OCI-LY1 (cell line): Measurements from ENCODE around the gene OR6C1.
"Not testable (repeated sequence)": the region's sequence is repeated elsewhere in the genome, so short reads cannot be mapped to it uniquely, and the experiment has no call there.

Experiments used
- H2AFZ ChIP-seq: fragments of 200-600 bp; sonication (generic), shearing (Covaris generic); 2 replicates; pipeline ENCODE4 v1.6.0; 2014; ENCODE audit warnings: antibody characterized with exemption, mild to moderate bottlenecking, low read length
- H3F3A ChIP-seq: fragments of 200-600 bp; sonication (generic), shearing (Covaris generic); 2 replicates; pipeline ENCODE4 v1.6.0; 2014; ENCODE audit warnings: mild to moderate bottlenecking, antibody characterized with exemption, low read length, moderate library complexity; ENCODE audit not compliant: insufficient read depth
- H3K27ac ChIP-seq: fragments of 200-600 bp; sonication (generic); 2 replicates; pipeline ENCODE4 v1.5.1; 2014; ENCODE audit warnings: low read length, mixed run types, mild to moderate bottlenecking, low read depth; ENCODE audit not compliant: poor library complexity, severe bottlenecking
- H3K27me3 ChIP-seq: fragments of 200-600 bp; sonication (generic); 2 replicates; pipeline ENCODE4 v1.6.0; 2014; ENCODE audit warnings: antibody characterized with exemption, mild to moderate bottlenecking, low read length, moderate library complexity; ENCODE audit not compliant: insufficient read depth
- H3K36me3 ChIP-seq: fragments of 200-600 bp; sonication (generic); 2 replicates; pipeline ENCODE4 v1.6.1; 2014; ENCODE audit warnings: mild to moderate bottlenecking, antibody characterized with exemption, low read length, moderate library complexity, mixed read lengths; ENCODE audit not compliant: insufficient read depth
- H3K4me1 ChIP-seq: fragments of 200-600 bp; sonication (generic); 2 replicates; pipeline ENCODE4 v1.5.1; 2014; ENCODE audit warnings: mild to moderate bottlenecking, low read length, moderate library complexity; ENCODE audit not compliant: insufficient read depth, severe bottlenecking
- H3K4me2 ChIP-seq: fragments of 200-600 bp; sonication (generic), shearing (Covaris generic); 2 replicates; pipeline ENCODE4 v1.6.1; 2014; ENCODE audit warnings: low read length
- H3K4me3 ChIP-seq: fragments of 200-600 bp; sonication (generic); 2 replicates; pipeline ENCODE4 v1.5.1; 2014; ENCODE audit warnings: low read length, low read depth, mild to moderate bottlenecking, mixed read lengths; ENCODE audit not compliant: poor library complexity, severe bottlenecking
- H3K79me2 ChIP-seq: fragments of 200-600 bp; shearing (Covaris generic); 2 replicates; pipeline ENCODE4 v1.6.1; 2016; ENCODE audit warnings: mixed run types, low read length, mixed read lengths; ENCODE audit not compliant: insufficient read depth
- H3K9ac ChIP-seq: fragments of 200-600 bp; sonication (generic), shearing (Covaris generic); 2 replicates; pipeline ENCODE4 v1.6.1; 2014; ENCODE audit warnings: mild to moderate bottlenecking, low read length, mixed read lengths
- H3K9me2 ChIP-seq: fragments of 200-600 bp; sonication (generic), shearing (Covaris generic); 2 replicates; pipeline ENCODE4 v1.6.1; 2014; ENCODE audit warnings: low read depth, mild to moderate bottlenecking, low read length, mixed read lengths
- H3K9me3 ChIP-seq: fragments of 200-600 bp; shearing (Covaris generic); 2 replicates; pipeline ENCODE4 v1.6.1; 2014; ENCODE audit warnings: low read length, mixed read lengths
- H4K20me1 ChIP-seq: fragments of 200-600 bp; sonication (generic), shearing (Covaris generic); 2 replicates; pipeline ENCODE4 v1.6.0; 2016; ENCODE audit warnings: mild to moderate bottlenecking, low read length; ENCODE audit not compliant: insufficient read depth
- EZH2 ChIP-seq: fragments of 200-600 bp; sonication (generic), shearing (Covaris generic); IDR thresholded peaks from 2 replicates; pipeline ENCODE4 v1.8.0; 2017; ENCODE audit warnings: borderline replicate concordance, mixed run types, mild to moderate bottlenecking, antibody characterized with exemption, low read length, moderate library complexity, mixed read lengths
- TF ChIP-seq, protein P1 (sequence below): fragments of 200-600 bp; sonication (generic), shearing (Covaris generic); IDR thresholded peaks from 2 replicates; pipeline ENCODE4 v1.5.1; 2017; ENCODE audit warnings: mild to moderate bottlenecking, antibody characterized with exemption, low read length, moderate library complexity, mixed read lengths

OR6C1 gene

DNA sequence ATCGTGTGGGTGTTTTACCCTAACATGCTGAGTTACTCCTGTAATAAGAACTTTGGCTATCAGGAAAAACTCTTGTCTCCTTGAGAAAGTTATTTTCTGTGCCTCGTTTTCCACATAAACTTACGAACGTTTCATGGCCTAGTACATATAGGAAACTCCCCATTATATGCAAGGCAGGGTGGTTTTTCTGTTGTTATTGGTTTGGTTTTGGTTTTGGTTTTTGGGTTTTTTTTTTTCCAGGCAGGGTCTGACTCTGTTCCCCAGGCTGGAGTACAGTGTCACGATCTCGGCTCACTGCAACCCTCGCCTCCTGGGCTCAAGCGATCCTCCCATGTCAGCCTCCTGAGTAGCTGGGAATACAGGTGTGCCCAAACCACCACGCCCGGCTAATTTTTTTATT is 21.9 kb downstream of the OR6C1 start:
- TF ChIP-seq, protein P1, sequence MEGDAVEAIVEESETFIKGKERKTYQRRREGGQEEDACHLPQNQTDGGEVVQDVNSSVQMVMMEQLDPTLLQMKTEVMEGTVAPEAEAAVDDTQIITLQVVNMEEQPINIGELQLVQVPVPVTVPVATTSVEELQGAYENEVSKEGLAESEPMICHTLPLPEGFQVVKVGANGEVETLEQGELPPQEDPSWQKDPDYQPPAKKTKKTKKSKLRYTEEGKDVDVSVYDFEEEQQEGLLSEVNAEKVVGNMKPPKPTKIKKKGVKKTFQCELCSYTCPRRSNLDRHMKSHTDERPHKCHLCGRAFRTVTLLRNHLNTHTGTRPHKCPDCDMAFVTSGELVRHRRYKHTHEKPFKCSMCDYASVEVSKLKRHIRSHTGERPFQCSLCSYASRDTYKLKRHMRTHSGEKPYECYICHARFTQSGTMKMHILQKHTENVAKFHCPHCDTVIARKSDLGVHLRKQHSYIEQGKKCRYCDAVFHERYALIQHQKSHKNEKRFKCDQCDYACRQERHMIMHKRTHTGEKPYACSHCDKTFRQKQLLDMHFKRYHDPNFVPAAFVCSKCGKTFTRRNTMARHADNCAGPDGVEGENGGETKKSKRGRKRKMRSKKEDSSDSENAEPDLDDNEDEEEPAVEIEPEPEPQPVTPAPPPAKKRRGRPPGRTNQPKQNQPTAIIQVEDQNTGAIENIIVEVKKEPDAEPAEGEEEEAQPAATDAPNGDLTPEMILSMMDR: no peak
- TF ChIP-seq EZH2: no peak
- Histone ChIP-seq H3K9me3 (no peaks in the 10 kb centered on the region), H3K27ac (no peak overlapping the region), H3K4me3 (no peak overlapping the region), H3K9ac (no peak overlapping the region), H3K4me1 (no peaks in the 10 kb centered on the region), H4K20me1 (no peaks in the 10 kb centered on the region), H3K79me2 (no peaks in the 10 kb centered on the region), H3K36me3 (no peaks in the 10 kb centered on the region), H3K27me3 (no peaks in the 10 kb centered on the region), H3K9me2 (no peaks in the 10 kb centered on the region), H2AFZ (no peak overlapping the region), H3K4me2 (no peak overlapping the region), H3F3A (no peaks in the 10 kb centered on the region)

DNA sequence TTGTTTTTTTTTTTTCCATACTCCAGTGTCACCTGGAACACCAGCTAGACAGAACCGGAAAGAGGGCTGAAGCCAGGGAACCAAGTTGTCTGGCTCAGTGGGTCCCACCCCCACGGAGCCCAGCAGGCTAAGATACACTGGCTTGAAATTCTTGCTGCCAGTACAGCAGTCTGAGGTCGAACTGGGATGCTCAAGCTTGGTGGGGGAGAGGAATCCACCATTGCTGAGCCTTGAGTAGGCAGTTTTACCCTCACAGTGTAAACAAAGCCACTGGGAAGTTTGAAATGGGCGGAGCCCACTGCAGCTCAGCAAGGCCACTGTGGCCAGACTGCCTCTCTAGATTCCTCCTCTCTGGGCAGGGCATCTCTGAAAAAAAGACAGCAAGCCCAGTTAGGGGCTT is 41.2 kb downstream of the OR6C1 start:
- not testable (repeated sequence) for H3F3A ChIP-seq, H3K9me2 ChIP-seq, H3K4me3 ChIP-seq, H3K27me3 ChIP-seq, H3K4me2 ChIP-seq, H3K27ac ChIP-seq, H4K20me1 ChIP-seq, H3K79me2 ChIP-seq, H3K9me3 ChIP-seq, H3K36me3 ChIP-seq, H3K4me1 ChIP-seq, H2AFZ ChIP-seq, H3K9ac ChIP-seq

DNA sequence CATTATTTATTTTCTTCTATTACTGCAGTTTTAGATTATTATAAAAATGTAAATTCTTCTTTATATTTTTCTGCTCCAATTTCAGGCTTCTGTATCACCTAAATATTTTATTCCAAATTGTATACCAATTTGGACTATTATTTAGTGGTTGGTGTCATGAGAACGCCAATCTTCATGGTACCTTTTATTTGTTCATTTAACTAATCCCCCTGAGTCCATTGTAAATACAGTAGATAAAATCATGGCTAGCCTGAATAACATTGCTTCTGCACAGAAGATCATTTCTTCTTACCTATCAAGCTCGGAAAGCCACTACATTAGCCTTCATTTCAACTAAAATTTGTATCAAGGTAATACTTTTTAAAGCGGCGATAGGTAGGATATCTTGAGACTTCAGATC is 48.5 kb downstream of the OR6C1 start, which contains the start of gene OR6C75:
OR6C75 (plus strand) TSS at position 301 of the 400 bp plus-strand sequence. CDS start 2,136 bp downstream, outside the sequence.
- Histone ChIP-seq H3K9me2 (no peaks in the 10 kb centered on the region), H3K4me1 (no peaks in the 10 kb centered on the region), H2AFZ (no peak within 1 kb of the TSS; the same call in 1 of the 2 replicates), H3K4me3 (no peak within 1 kb of the TSS), H3F3A (no peaks in the 10 kb centered on the region), H3K27ac (no peak within 1 kb of the TSS), H3K9me3 (no peaks in the 10 kb centered on the region), H3K9ac (no peak within 1 kb of the TSS), H3K4me2 (no peak within 1 kb of the TSS), H3K27me3 (no peaks in the 10 kb centered on the region), H3K79me2 (no peaks in the 10 kb centered on the region), H3K36me3 (no peaks in the 10 kb centered on the region), H4K20me1 (no peaks in the 10 kb centered on the region)
- TF ChIP-seq, protein P1: no peak
- no peak for TF ChIP-seq EZH2

DNA sequence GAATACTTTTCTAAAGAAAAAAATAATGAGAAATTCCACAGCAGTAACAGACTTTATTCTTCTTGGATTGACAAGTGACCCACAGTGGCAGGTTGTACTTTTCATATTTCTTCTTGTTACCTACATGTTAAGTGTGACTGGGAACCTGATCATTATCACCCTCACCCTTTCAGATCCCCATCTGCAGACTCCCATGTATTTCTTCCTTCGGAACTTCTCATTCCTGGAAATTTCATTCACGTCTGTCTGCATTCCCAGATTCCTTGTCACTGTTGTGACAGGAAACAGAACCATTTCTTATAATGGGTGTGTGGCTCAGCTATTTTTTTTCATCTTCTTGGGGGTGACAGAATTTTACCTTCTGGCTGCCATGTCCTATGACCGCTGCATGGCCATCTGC is 50.9 kb downstream of the OR6C1 start:
- no peaks in the 10 kb centered on the region for H4K20me1 ChIP-seq
- no peak overlapping the region for H3K27ac ChIP-seq
- no peaks in the 10 kb centered on the region for H3K79me2 ChIP-seq
- H3K9me3 ChIP-seq: no peaks in the 10 kb centered on the region
- H3K27me3 ChIP-seq: no peaks in the 10 kb centered on the region
- H3K4me3 ChIP-seq: no peak overlapping the region
- H3K4me1 ChIP-seq: no peaks in the 10 kb centered on the region
- H3F3A ChIP-seq: no peaks in the 10 kb centered on the region
- H3K9ac ChIP-seq: no peak overlapping the region
- H3K36me3 ChIP-seq: no peaks in the 10 kb centered on the region
- no peak overlapping the region for H2AFZ ChIP-seq
- no peaks in the 10 kb centered on the region for H3K9me2 ChIP-seq
- no peak for TF ChIP-seq EZH2
- TF ChIP-seq, protein P1: no peak
- H3K4me2 ChIP-seq: no peak overlapping the region
